ENCODE measurements around the gene CLEC11A.
"Not testable (repeated sequence)": the region's sequence is repeated elsewhere in the genome, so short reads cannot be mapped to it uniquely, and the experiment has no call there.

CLEC11A gene

DNA sequence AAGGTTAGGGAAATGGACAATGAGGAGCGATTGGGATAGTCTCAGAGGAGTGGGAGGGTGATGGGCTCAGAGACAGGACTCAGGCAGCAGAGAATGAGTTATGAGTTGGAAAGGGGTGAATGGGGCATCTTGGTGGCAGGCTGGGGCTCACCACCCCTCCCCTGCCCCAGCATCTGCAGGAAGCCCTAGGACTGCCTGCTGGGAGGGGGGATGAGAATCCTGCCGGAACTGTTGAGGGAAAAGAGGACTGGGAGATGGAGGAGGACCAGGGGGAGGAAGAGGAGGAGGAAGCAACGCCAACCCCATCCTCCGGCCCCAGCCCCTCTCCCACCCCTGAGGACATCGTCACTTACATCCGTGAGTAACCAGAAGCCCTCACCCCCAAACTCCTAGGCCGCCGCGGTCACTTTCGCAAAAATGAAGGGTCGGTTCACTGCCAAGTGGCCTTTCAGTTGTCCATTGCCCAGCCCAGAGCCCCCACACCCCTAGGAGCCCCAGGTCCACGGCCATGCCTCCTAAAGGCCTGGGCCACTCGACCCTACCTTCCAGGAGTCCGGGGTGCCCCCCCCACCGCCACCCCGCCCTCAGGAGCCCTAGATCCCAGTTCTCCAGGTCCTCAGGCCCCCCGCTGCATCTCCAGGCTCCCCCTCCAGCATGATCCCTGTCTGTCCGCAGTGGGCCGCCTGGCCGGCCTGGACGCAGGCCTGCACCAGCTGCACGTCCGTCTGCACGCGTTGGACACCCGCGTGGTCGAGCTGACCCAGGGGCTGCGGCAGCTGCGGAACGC, 764 bp downstream of the CLEC11A start:
- DNase-seq: no peak

DNA sequence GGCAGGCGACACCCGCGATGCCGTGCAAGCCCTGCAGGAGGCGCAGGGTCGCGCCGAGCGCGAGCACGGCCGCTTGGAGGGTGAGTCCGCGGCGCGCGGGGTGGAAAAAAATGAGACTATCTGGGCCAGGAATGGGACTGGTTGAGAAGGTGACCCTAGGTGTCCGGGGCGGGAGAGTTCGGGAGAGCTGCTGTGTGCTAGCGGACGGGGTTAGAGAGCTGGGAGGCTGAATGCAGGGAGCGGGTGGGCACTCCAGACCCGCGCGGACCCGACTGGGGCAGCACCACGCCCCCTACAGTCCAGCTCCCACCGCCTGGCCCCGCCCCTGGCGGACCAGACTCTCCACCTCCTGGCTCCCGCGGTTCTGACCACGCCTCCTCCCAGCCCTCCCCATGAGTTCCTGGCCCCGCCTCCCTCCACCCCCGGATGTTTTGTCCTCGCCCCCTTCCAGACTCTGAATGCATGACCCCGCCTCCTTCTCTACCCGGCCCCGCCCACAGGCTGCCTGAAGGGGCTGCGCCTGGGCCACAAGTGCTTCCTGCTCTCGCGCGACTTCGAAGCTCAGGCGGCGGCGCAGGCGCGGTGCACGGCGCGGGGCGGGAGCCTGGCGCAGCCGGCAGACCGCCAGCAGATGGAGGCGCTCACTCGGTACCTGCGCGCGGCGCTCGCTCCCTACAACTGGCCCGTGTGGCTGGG, 1.5 kb downstream of the CLEC11A start:
- DNase-seq: peak; percentile 42

DNA sequence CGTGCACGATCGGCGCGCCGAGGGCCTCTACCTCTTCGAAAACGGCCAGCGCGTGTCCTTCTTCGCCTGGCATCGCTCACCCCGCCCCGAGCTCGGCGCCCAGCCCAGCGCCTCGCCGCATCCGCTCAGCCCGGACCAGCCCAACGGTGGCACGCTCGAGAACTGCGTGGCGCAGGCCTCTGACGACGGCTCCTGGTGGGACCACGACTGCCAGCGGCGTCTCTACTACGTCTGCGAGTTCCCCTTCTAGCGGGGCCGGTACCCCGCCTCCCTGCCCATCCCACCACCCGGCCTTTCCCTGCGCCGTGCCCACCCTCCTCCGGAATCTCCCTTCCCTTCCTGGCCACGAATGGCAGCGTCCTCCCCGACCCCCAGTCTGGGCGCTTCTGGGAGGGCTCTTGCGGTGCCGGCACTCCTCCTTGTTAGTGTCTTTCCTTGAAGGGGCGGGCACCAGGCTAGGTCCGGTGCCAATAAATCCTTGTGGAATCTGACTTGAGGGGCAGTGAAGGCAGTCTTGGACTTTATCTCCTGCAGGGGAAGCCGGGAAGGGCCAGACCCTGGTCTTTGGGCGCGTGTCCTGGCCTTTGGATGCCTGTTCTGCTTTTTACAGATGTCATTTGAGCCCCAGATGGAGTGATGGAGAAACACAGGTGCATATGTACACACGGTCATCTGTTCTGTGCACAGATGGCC, 2.2 kb downstream of the CLEC11A start:
- DNase-seq: no peak

DNA sequence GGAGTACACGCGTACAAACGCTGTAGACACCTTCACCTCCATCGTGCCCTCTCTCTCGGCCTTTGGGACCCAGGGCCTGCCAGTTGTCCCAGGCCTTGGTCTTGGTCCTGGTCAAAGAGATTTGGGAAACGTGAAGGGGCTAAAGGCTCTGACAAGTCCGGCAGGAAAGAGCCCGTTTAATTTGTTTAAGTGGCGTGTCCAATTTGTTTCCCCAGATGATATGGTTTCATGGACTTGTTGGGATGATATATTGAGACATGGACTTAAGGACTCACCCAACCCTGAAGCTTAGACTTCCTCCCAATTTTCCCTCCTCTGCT, 2.7 kb downstream of the CLEC11A start:
- no peak for DNase-seq

DNA sequence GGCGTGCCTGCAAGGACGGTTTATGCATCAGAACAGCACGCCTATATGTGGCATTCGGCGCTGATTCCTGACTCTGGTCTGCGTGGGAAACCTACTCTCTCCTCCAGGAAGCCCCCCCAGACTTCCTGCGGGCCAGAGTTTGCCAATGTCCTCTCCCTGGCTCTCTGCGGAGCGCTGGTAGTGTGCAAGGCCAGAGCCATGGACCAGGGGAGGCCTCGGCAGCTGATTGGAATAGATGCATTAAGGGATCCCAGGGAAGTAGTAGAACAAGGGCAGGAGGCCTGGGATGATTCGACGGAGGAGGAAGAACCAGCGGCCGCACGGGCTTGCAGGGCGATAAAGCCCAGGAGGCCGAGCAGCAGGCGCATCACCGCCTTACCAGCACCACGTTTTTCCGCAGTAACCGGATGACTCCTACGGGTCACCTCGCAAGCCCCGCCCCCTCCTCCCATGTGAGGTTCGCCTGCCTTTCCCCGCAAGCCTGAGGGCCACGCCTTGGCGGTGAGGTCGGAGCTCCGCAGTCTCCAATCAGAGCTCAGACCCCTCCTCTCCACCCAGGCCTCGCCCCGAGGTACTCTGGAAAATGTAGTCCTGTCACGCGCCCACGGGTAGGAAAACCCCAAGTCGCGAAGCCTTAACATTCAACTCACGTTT, 5.0 kb downstream of the CLEC11A start:
- no peak for DNase-seq

DNA sequence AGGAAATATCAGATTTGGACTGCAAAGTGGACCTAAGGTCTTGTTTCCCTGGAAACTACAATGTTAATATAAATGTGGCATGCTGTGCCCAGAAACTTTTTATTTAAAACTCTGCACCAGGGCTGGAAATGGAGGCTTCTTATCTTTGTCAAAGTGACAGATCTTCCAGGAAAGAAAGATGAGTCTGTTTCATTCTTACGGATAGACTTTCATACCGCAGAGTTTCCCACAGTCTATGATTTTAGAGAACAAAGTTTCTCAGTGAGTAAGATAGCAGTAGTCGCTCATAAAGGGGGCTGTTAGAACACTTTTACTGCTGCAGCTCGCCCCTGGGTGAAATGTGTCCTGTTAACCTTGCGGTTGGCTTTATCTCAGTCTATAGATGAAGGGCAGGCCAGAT, 6.7 kb downstream of the CLEC11A start:
- DNase-seq: no peak

DNA sequence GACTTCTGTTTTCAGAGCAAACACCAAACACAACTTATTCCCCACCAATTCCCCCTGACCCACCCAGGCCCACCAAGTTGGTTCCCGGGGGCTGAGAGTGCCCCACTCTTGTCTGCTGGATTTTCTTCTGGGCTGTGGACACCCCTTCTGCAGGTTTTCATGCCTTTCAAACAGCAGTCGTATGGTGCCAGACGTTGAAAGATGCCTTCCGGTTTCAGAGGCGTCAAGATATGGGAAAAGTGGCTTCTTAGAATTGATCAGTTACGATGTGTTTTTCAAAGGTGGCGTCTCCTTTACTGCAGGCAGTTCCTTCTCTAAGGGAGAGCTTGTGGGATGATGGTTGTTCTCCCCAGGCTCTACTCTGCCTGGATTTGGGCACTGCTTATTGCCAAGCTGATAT, 12.7 kb downstream of the CLEC11A start:
- DNase-seq: no peak

DNA sequence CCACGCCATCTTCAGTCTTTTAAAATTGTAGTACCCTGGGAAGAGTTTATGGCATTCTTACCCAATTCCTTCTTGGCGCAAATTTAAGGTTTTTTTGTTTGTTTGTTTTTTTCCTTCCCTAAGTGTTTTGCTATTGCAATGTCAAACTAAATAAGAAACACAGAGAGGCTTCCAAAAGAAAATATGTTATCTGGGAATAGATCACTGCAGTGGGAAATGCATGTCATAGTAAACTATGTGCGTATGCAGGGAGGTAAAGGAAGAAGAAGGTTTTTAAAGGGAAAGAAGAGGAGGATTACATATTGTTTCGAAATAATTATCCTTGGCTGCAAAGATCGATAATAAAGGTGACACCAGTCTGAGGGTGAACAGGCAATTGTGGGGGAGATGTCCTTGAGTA, 13.2 kb downstream of the CLEC11A start:
- DNase-seq: no peak

DNA sequence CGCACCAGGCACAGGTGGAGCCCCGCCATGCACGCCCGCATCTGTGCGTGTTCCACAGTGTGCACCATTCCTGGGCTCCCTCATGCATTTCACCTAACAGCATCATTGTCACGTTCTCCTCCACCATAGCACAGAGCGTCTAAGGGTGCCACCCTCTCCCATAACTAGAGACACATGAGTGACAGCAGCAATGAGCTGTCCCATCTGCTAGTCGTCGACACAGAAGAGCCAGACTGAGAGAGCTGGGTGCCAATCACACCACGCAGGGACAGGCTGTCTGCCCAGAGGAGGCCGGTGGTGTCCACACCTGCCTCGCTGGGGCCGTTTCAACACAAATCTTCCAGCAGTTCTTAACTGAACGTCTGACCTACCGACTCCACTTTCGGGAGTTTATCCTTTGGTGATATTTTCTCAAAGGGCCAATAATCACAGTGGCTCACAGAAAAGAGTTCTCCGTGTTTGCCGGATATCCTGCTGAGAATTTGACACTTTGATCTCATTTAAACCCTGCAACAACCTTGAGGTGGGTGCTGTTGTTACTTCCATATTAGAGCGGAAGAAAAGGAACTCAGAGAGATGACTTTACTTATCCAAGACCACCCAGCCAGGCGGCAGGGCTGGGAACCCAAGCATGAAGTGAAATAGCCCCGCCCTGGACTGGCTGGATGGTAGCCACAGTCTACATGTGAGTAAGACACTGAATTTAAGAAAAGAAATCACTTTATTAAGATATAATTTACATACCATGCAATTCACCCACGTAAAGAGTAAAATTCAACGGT, 16.2 kb downstream of the CLEC11A start:
- no peak for DNase-seq

DNA sequence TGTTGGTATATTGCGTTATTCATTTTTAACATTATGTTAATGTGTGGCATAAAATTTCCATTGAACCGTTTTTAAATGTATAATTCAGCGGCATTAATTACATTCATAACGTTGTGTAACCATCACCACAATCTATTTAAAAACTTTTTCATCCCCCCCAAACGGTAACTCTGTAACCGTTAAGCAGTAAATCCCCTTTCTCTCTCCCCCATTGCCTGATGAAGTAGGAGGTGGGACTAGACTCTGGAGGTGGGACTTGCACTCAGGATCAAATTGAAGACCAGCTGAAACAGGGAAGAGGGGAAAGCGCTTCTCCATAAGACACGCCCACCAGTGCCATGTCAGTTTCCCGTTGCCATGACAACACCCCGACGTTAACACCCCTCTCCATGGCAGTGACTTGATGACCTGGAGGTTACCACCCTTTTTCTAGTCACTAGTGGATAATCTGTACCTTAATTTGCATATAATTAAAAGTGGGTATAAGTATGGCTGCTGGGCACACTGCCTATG, 16.8 kb downstream of the CLEC11A start:
- no peak for DNase-seq

DNA sequence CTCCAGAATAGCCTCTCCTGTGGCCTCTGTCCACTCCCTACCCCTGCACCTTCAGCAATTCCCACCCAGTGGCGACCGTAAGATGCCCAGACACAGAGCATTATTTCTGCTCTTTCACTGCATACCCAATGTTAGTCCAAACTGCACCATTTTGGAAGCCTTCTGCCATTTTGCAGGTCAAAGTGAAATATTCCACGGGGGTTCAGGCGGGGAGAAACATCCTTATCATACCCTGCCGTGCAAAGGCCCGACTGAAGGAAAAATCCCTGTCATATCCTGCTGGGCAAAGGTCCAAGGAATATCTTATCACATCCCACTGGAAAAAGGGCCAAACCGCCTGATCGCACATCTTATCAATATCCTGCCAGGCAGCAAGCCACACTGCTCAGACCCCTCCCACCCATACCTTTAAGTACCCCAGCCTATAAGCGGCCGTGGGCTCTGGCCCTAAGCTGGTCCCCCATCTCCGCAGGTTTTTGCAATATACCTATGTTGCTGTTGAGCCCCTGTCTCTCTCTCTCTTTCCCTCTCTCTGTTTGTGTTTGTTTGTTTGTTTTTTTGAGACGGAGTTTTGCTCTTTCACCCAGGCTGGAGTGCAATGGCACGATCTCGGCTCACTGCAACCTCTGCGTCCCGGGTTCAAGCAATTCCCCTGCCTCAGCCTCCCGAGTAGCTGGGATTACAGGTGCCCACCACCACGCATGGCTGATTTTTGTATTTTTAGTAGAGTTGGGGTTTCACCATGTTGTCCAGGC, 18.2 kb downstream of the CLEC11A start:
- no peak for DNase-seq

DNA sequence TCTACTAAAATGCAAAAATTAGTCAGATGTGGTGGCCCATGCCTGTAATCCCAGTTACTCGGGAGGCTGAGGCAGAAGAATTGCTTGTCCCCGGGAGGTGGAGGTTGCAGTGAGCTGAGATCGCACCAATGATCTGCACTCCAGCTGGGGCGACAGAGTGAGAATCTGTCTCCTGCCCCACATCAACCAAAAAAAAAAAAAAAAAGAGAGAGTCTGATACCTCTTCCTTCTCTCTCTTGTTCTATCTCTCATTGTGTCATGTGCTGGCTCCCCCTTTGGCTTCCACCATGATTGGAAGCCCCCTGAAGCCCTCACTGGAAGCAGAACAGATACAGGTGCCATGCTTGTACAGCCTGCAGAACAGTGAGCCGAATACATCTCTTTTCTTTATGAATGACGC, 20.4 kb downstream of the CLEC11A start:
- DNase-seq: no peak

DNA sequence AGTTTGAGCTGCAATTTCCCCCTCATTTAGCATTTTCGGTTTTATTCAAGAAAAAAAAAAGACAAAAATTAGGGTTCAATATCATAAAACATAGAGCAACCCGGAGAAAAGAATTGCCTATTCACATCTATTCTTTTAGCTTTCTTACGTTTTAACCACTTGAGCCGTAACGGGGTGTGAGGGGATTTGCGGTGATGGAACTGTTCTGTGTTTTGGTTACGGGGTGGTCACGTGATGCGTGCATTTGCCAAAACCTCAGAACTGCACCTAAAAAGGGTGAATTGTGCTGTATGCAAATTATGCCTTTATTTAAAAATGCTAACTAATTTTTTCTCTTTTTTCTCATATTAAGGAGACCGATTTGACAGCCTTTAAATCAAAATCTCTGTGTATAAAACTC, 22.1 kb downstream of the CLEC11A start:
- DNase-seq: no peak

DNA sequence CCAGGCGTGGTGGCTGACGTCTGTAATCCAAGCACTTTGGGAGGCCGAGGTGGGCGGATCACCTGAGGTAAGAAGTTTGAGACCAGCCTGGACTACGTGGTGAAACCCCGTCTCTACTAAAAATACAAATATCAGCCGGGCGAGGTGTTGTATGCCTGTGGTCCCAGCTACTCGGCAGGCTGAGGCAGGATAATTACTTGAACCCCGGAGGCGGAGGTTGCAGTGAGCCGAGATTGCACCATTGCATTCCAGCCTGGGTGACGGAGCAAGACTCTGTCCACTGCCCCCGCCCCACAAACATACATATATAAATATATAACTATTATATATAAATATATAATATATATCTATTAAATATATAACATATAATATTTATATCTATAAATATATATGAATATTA, 24.0 kb downstream of the CLEC11A start:
- not testable (repeated sequence) for DNase-seq

DNA sequence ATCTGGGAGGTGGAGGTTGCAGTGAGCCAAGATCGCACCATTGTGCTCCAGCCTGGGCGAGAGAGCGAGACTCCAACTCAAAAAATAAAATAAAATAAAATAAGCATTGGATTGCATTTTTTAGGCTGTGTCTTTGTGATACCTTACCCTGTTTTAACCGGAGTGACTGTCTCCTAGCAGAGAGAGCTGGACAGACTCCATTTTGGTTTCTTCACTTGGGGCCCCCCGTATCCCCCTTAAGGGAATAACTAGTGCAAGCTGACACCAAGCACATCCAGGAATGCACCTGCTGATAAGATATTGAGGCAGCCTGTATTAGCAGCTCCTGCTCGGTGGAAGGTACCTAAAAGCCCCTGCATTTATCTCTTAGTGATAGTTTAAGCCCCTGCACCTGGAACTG, 26.3 kb downstream of the CLEC11A start:
- no peak for DNase-seq

DNA sequence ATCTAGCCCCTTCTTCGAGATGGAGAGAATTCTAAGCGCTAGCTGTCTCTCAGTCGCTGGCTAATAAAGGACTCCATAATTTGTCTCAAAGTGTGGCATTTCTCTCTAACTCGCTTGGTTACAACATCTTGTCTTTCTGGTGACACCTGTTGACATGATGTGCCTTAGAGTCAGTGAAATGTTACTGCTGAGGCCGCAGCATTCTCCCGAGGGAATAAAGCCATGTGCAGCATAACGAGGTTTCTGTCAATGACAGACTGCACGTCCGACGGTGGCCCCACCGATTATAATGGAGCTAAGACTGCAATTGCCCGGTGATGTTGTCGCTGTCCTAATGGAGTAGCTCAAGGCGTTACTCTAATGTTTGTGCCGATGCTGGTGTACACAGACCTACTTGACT, 26.8 kb downstream of the CLEC11A start:
- DNase-seq: no peak

DNA sequence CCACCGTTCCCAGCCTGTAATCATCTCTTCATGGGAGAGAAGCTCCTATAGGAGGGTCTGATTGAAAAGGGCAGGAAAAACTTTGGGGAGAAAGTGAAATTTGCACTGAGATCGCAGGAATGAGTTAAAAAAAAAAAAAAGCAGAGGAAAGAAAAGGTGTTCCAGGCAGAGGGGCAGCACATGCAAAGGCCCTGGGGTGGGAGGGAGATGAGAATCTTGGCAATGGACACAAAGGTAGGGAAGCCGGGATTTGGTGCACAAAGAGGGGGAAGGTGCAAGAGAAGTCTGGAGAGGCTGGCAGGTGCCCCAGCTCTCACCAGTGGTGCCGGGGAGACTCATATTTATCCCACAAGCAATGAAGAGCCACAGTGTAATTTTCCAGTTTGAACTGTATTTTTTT, 30.7 kb downstream of the CLEC11A start:
- no peak for DNase-seq

DNA sequence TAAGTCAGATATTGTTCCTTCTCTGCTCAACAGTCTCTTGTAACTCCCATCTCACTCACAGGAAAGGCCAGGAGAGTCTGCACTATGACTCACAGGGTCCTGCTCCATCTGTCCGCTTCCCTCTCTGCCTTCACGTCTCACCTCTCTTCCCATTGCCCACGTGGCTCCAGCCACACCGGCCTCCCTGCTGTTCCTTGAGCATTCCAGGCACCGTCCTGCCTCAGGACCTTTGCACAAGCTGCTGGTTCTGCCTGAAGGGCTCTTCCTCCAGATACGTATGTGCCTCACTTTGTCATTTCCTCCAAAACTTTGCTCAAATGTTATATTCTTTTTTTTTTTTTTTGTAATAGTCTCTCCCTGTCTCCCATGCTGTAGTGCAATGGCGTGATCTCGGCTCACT, 33.1 kb downstream of the CLEC11A start:
- DNase-seq: not testable (repeated sequence)

DNA sequence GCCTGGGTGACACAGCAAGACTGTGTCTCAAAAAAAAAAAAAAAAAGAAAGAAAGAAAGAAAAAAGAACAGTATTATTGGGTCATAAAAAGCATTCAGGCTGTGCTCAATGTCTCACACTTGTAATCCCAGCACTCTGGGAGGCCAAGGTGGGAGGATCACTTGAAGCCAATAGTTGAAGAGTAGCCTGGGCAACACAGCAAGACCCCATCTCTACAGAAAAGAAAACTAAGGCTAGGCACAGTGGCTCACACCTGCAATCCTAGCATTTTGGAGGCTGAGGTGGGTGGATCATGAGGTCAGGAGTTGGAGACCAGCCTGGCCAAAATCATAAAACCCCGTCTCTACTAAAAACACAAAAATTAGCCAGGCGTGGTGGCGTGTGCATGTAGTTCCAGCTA, 34.5 kb downstream of the CLEC11A start:
- DNase-seq: not testable (repeated sequence)

DNA sequence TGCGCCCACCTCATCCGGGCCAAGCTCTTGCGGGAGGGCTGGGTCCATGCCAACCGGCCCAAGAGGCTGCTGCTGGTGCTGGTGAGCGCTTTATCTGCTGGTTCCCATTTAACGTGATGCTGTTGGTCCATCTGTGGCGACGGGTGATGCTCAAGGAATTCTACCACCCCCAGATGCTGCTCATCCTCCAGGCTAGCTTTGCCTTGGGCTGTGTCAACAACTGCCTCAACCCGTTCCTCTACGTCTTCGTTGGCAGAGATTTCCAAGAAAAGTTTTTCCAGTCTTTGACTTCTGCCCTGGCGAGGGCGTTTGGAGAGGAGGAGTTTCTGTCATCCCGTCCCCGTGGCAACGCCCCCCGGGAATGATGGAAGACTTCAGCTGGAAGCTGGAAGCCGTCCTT, 35.9 kb downstream of the CLEC11A start:
- not testable (repeated sequence) for DNase-seq

DNA sequence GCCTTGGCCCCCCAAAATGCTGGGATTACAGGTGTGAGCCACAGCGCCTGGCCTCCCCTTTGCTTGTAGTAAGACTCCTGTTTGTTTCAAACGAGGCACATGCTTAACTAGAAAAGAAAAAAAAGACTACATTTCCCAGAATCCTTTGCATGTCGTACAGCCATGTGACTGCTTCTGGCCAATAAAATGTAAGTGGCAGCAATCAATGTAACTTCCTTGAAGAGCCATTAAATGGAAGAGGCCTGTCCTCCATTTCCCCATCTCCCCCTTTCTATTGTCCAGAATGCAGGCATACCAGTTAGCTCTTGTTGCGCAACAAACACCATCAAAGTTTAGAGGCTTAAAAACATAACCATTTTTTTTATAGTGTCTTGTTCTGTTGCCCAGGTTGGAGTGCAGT, 36.7 kb downstream of the CLEC11A start:
- no peak for DNase-seq

DNA sequence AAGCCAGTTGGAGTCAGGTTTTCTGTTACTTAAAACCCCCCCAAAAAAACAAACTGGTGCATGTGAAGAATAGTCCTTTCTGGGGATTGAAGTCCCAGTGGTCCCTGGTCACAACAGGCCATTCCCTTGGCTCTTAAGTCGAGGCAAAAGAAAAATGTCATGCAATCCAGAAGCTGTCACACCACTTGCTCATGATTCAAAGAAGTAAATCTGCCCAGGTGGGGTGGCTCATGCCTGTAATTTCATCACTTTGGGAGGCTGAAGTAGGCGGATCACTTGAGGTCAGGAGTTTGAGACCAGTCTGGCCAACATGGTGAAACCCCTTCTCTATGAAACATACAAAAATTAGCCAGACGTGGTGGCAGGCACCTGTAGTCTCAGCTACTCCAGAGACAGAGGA, 38.3 kb downstream of the CLEC11A start:
- not testable (repeated sequence) for DNase-seq
